ENCODE results near the gene RFX3.

Gene RFX3

DNA sequence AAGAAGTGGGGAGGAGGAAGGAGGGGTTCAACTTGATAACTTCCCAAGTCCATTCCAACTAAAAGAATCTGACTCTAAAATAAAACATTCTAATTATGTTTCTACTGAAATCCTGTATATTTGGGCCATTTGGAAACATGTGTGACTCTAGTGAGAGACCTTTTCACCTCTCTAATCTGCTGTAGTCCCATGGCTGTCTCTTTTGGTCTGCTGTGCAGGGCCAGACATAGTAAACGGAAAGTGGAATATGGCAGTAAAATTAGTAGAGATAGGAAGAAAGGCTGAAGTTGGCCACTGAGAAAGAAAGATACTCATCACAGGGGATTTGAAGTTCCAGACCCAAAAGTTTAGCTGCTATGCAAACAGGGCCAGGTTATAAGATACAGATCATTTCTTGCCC lies 15.9 kb downstream of the RFX3 start:
- H3K4me3 ChIP-seq (IDR thresholded peaks at IDR 0.05; ENCODE audit: insufficient read depth, low read depth, low read length), result no peak overlapping the region
- H4K20me1 ChIP-seq (ENCODE audit: insufficient read depth), result no peaks in the 10 kb centered on the region; the same call in 1 of the 2 replicates
- TF ChIP-seq, protein P1, sequence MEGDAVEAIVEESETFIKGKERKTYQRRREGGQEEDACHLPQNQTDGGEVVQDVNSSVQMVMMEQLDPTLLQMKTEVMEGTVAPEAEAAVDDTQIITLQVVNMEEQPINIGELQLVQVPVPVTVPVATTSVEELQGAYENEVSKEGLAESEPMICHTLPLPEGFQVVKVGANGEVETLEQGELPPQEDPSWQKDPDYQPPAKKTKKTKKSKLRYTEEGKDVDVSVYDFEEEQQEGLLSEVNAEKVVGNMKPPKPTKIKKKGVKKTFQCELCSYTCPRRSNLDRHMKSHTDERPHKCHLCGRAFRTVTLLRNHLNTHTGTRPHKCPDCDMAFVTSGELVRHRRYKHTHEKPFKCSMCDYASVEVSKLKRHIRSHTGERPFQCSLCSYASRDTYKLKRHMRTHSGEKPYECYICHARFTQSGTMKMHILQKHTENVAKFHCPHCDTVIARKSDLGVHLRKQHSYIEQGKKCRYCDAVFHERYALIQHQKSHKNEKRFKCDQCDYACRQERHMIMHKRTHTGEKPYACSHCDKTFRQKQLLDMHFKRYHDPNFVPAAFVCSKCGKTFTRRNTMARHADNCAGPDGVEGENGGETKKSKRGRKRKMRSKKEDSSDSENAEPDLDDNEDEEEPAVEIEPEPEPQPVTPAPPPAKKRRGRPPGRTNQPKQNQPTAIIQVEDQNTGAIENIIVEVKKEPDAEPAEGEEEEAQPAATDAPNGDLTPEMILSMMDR (conservative IDR thresholded peaks at IDR 0.05; ENCODE audit: low read depth, low read length), result no peak

GRCh38 chr9:3508521-3509291 lies 17.1 kb downstream of the RFX3 start:
- Histone ChIP-seq H4K20me1 (ENCODE audit: insufficient read depth) (no peaks in the 10 kb centered on the region; the same call in 1 of the 2 replicates), H3K9ac (no peak overlapping the region), H3K27ac (peak overlapping the region; percentile 7; the same call in 1 of the 2 replicates), H3K79me2 (ENCODE audit: insufficient read depth, low read depth) (no peaks in the 10 kb centered on the region), H3K36me3 (ENCODE audit: insufficient read depth) (no peaks in the 10 kb centered on the region), H3K4me2 (peak overlapping the region; percentile 38; the same call in 1 of the 2 replicates), H2AFZ (ENCODE audit: low read depth) (no peak overlapping the region), H3K4me3 (IDR thresholded peaks at IDR 0.05; ENCODE audit: insufficient read depth, low read depth, low read length) (no peak overlapping the region), H3K4me1 (ENCODE audit: low read depth, poor library complexity, severe bottlenecking) (peaks cover 29% of the 10 kb centered on the region), H3K27me3 (ENCODE audit: insufficient read depth, low read depth) (no peaks in the 10 kb centered on the region)
- TF ChIP-seq, protein P1 (conservative IDR thresholded peaks at IDR 0.05; ENCODE audit: low read depth, low read length), result no peak

More for the DNA sequence above, 15.9 kb downstream of the RFX3 start:
- H3K4me1 ChIP-seq (ENCODE audit: low read depth, poor library complexity, severe bottlenecking), result peaks cover 28% of the 10 kb centered on the region
- H3K27me3 ChIP-seq (ENCODE audit: insufficient read depth, low read depth), result no peaks in the 10 kb centered on the region
- no peak overlapping the region for H3K4me2 ChIP-seq
- no peak overlapping the region for H3K9ac ChIP-seq
- H3K27ac ChIP-seq, result no peak overlapping the region
- no peak overlapping the region for H2AFZ ChIP-seq (ENCODE audit: low read depth)
- no peaks in the 10 kb centered on the region for H3K79me2 ChIP-seq (ENCODE audit: insufficient read depth, low read depth)
- H3K36me3 ChIP-seq (ENCODE audit: insufficient read depth), result no peaks in the 10 kb centered on the region

- Histone ChIP-seq H3K27ac (peak overlapping the region; percentile 7; the same call in 1 of the 2 replicates), H3K79me2 (ENCODE audit: insufficient read depth, low read depth) (no peaks in the 10 kb centered on the region), H2AFZ (ENCODE audit: low read depth) (no peak overlapping the region), H3K9ac (no peak overlapping the region), H3K27me3 (ENCODE audit: insufficient read depth, low read depth) (no peaks in the 10 kb centered on the region), H3K4me1 (ENCODE audit: low read depth, poor library complexity, severe bottlenecking) (peaks cover 35% of the 10 kb centered on the region), H4K20me1 (ENCODE audit: insufficient read depth) (no peaks in the 10 kb centered on the region; the same call in 1 of the 2 replicates), H3K36me3 (ENCODE audit: insufficient read depth) (no peaks in the 10 kb centered on the region), H3K4me2 (peak overlapping the region; percentile 38; the same call in 1 of the 2 replicates), H3K4me3 (IDR thresholded peaks at IDR 0.05; ENCODE audit: insufficient read depth, low read depth, low read length) (no peak overlapping the region)
- TF ChIP-seq, protein P1 (conservative IDR thresholded peaks at IDR 0.05; ENCODE audit: low read depth, low read length), result no peak
Measured at GRCh38 chr9:3508078-3508431, 17.7 kb downstream of the RFX3 start.

DNA sequence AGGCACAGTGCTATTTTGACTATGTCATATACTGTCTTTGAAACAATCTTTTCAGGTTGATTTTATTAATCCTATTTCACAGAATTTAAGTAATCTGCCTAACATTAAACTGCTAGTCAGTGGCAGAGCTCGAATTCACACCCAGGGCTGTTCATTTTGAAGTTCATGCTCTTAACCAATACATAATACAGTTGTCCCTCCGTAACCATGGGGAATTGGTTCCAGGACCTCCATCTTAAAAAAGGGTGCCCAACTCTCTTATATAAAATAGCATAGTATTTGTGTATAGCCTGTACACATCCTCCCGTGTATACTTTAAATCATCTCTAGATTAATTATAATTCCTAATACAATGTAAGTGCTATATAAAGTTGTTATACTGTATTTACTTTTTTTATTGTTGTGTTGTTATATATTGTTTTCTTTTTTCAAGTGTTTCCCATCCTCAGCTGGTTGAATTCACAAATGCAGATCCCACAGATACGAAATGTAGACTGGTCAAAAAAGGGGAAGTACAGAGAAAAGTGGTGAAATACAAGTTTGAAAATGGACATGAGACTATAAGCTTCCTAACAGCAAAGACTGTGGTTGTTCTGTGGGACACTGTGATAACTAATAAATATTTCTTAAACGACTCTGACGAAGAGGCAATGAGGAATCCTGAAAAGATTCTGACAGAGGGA lies 18.3 kb downstream of the RFX3 start:
- no peaks in the 10 kb centered on the region for H3K79me2 ChIP-seq (ENCODE audit: insufficient read depth, low read depth)
- no peak overlapping the region for H3K4me2 ChIP-seq
- no peaks in the 10 kb centered on the region for H3K27me3 ChIP-seq (ENCODE audit: insufficient read depth, low read depth)

More for the DNA sequence above, 18.3 kb downstream of the RFX3 start:
- Histone ChIP-seq H2AFZ (ENCODE audit: low read depth) (no peak overlapping the region), H3K9ac (no peak overlapping the region), H4K20me1 (ENCODE audit: insufficient read depth) (no peaks in the 10 kb centered on the region; the same call in 1 of the 2 replicates), H3K36me3 (ENCODE audit: insufficient read depth) (no peaks in the 10 kb centered on the region), H3K27ac (peak overlapping the region; percentile 7; the same call in 1 of the 2 replicates), H3K4me3 (IDR thresholded peaks at IDR 0.05; ENCODE audit: insufficient read depth, low read depth, low read length) (no peak overlapping the region), H3K4me1 (ENCODE audit: low read depth, poor library complexity, severe bottlenecking) (peaks cover 35% of the 10 kb centered on the region)
- TF ChIP-seq, protein P1 (conservative IDR thresholded peaks at IDR 0.05; ENCODE audit: low read depth, low read length), result no peak

Measured in KMS-11 (cell line).